Measurements from ENCODE around the gene PGM2. TPM values are rescaled to one million over a fixed set of nuclear protein-coding genes. Genes with fewer than 3 reads are reported as not detected.

PGM2 gene
- total and polyA plus RNA-seq, 4 donors = 4.0 to 11.9 (median 7.9) TPM

GRCh38 chr4:37896206-37896860 lies 69.8 kb downstream of the PGM2 start:
- no peak overlapping the region for H3K27ac ChIP-seq (ENCODE audit: low read depth in 1 of 2, low read length in 2 of 2)
- no peaks in the 10 kb centered on the region for H3K27me3 ChIP-seq (ENCODE audit: control insufficient read depth in 4 of 4, insufficient read depth in 4 of 4, low read length in 3 of 4)
- no peak for DNase-seq (ENCODE audit: low spot score)
- H3K4me3 ChIP-seq (ENCODE audit: low read depth in 1 of 3, low read length in 3 of 3) = no peak overlapping the region
- H3K9me3 ChIP-seq (ENCODE audit: control insufficient read depth in 4 of 4, low read length in 3 of 4) = no peaks in the 10 kb centered on the region
- no peak overlapping the region for H3K9ac ChIP-seq (ENCODE audit: low read depth in 1 of 2, low read length in 2 of 2)
- H3K4me1 ChIP-seq (ENCODE audit: control insufficient read depth in 4 of 4, insufficient read depth in 4 of 4, low read length in 3 of 4) = peaks cover 0 to 16% (median 7%) of the 10 kb centered on the region in 4 donors
- TF ChIP-seq JUND (IDR thresholded peaks at IDR 0.05) (no peak), RAD21 (IDR thresholded peaks at IDR 0.05) (no peak), YY1 (IDR thresholded peaks at IDR 0.05) (no peak)
- H3K36me3 ChIP-seq (ENCODE audit: control insufficient read depth in 4 of 4, insufficient read depth in 3 of 4, low read depth in 1 of 4, low read length in 3 of 4) = no peaks in the 10 kb centered on the region

GRCh38 chr4:37902212-37902611 lies 75.7 kb downstream of the PGM2 start:
- no peak overlapping the region for H3K27ac ChIP-seq (ENCODE audit: low read depth in 1 of 2, low read length in 2 of 2)
- no peak overlapping the region for H3K9ac ChIP-seq (ENCODE audit: low read depth in 1 of 2, low read length in 2 of 2)
- no peaks in the 10 kb centered on the region for H3K9me3 ChIP-seq (ENCODE audit: control insufficient read depth in 4 of 4, low read length in 3 of 4)
- H3K4me1 ChIP-seq (ENCODE audit: control insufficient read depth in 4 of 4, insufficient read depth in 4 of 4, low read length in 3 of 4) = peaks cover 6 to 29% (median 27%) of the 10 kb centered on the region in 4 donors
- WGBS = 94% methylated on average over 7 of the region's 7 CpGs
- TF ChIP-seq HNF4A (conservative IDR thresholded peaks at IDR 0.05) (no peak), SP1 (IDR thresholded peaks at IDR 0.05) (no peak), TAF1 (conservative IDR thresholded peaks at IDR 0.05) (no peak), REST (IDR thresholded peaks at IDR 0.05) (no peak), FOXA2 (IDR thresholded peaks at IDR 0.05) (no peak), EGR1 (IDR thresholded peaks at IDR 0.05; ENCODE audit: low read depth in 2 of 2) (no peak), RXRA (IDR thresholded peaks at IDR 0.05) (no peak), HNF4G (IDR thresholded peaks at IDR 0.05) (no peak), GABPA (IDR thresholded peaks at IDR 0.05 in 1 of 2, conservative IDR thresholded peaks at IDR 0.05 in 1 of 2) (no peak)
- H3K4me3 ChIP-seq (ENCODE audit: low read depth in 1 of 3, low read length in 3 of 3) = no peak overlapping the region
- H3K27me3 ChIP-seq (ENCODE audit: control insufficient read depth in 4 of 4, insufficient read depth in 4 of 4, low read length in 3 of 4) = no peaks in the 10 kb centered on the region
- no peaks in the 10 kb centered on the region for H3K36me3 ChIP-seq (ENCODE audit: control insufficient read depth in 4 of 4, insufficient read depth in 3 of 4, low read depth in 1 of 4, low read length in 3 of 4)
- no peak for DNase-seq (ENCODE audit: low spot score)

GRCh38 chr4:37902738-37903693 lies 76.5 kb downstream of the PGM2 start:
- H3K9ac ChIP-seq (ENCODE audit: low read depth in 1 of 2, low read length in 2 of 2) = no peak overlapping the region
- no peaks in the 10 kb centered on the region for H3K27me3 ChIP-seq (ENCODE audit: control insufficient read depth in 4 of 4, insufficient read depth in 4 of 4, low read length in 3 of 4)
- no peak for DNase-seq (ENCODE audit: low spot score)
- peaks cover 0 to 2% (median 0%) of the 10 kb centered on the region in 4 donors for H3K36me3 ChIP-seq (ENCODE audit: control insufficient read depth in 4 of 4, insufficient read depth in 3 of 4, low read depth in 1 of 4, low read length in 3 of 4)
- H3K4me1 ChIP-seq (ENCODE audit: control insufficient read depth in 4 of 4, insufficient read depth in 4 of 4, low read length in 3 of 4) = peaks cover 6 to 29% (median 27%) of the 10 kb centered on the region in 4 donors
- WGBS = 47% methylated on average over 9 of the region's 9 CpGs
- TF ChIP-seq RXRA (IDR thresholded peaks at IDR 0.05) = peak in 1 of 2 donors; percentile 4
- peak; percentile 29 to 30 for TF ChIP-seq HNF4A (conservative IDR thresholded peaks at IDR 0.05)
- TF ChIP-seq FOXA1 (IDR thresholded peaks at IDR 0.05) = no peak
- H3K9me3 ChIP-seq (ENCODE audit: control insufficient read depth in 4 of 4, low read length in 3 of 4) = no peaks in the 10 kb centered on the region
- no peak overlapping the region for H3K4me3 ChIP-seq (ENCODE audit: low read depth in 1 of 3, low read length in 3 of 3)
- H3K27ac ChIP-seq (ENCODE audit: low read depth in 1 of 2, low read length in 2 of 2) = no peak overlapping the region

Measured in liver (tissue), 9 donors.